K562 (cell line): ENCODE measurements around the gene LRRC59. TPM values are rescaled to one million over a fixed set of nuclear protein-coding genes. Genes with fewer than 3 reads are reported as not detected.

Source experiments
- AFF4 ChIP-seq: sonication (generic); formaldehyde crosslinking; IDR thresholded peaks from 2 replicates; pipeline ENCODE4 v1.8.0; 2023; ENCODE audit warnings: mild to moderate bottlenecking, missing genetic modification reagents
- ATF2 ChIP-seq: sonication (generic); formaldehyde crosslinking; IDR thresholded peaks from 2 replicates; pipeline ENCODE4 v1.8.1; 2022; ENCODE audit warnings: missing genetic modification reagents
- CGGBP1 ChIP-seq: fragments of 250-450 bp; sonication (Bioruptor Pico); IDR thresholded peaks from 2 replicates; pipeline ENCODE4 v1.9.0; 2021; ENCODE audit warnings: mild to moderate bottlenecking
- DACH1 ChIP-seq: fragments of 450-650 bp; IDR thresholded peaks from 2 replicates; pipeline ENCODE4 v1.6.1; 2018; ENCODE audit not compliant: partially characterized antibody
- DLX4 ChIP-seq: fragments of 250-450 bp; sonication (Bioruptor Pico); IDR thresholded peaks from 2 replicates; pipeline ENCODE4 v1.6.1; 2021; ENCODE audit warnings: mild to moderate bottlenecking
- DNMT1 ChIP-seq: fragments of 450-650 bp; IDR thresholded peaks from 2 replicates; pipeline ENCODE4 v1.6.1; 2016; ENCODE audit warnings: antibody characterized with exemption, mild to moderate bottlenecking
- EP400 ChIP-seq: fragments of 450-650 bp; IDR thresholded peaks from 2 replicates; pipeline ENCODE4 v1.6.1; 2017; ENCODE audit warnings: antibody characterized with exemption, mild to moderate bottlenecking, moderate library complexity
- GABPB2 ChIP-seq: fragments of 250-450 bp; sonication (Bioruptor Pico); conservative IDR thresholded peaks from 2 replicates; pipeline ENCODE4 v1.5.1; 2021; ENCODE audit warnings: mild to moderate bottlenecking
- HBP1 ChIP-seq: fragments of 450-650 bp; formaldehyde crosslinking; IDR thresholded peaks from 2 replicates; pipeline ENCODE4 v1.4.0; 2022; ENCODE audit warnings: missing genetic modification characterization
- NFRKB ChIP-seq: fragments of 450-650 bp; IDR thresholded peaks from 2 replicates; pipeline ENCODE4 v1.6.1; 2016; ENCODE audit warnings: low read depth
- PHF21A ChIP-seq: fragments of 450-650 bp; IDR thresholded peaks from 2 replicates; pipeline ENCODE4 v1.6.1; 2017; ENCODE audit warnings: low read depth, borderline replicate concordance
- RFX1 ChIP-seq: fragments of 450-650 bp; IDR thresholded peaks from 2 replicates; pipeline ENCODE4 v1.6.1; 2016; ENCODE audit warnings: mild to moderate bottlenecking, moderate library complexity
- SETDB1 ChIP-seq: IDR thresholded peaks from one replicate; pipeline ENCODE4 v1.6.1; 2012; ENCODE audit warnings: low read length, control low read depth, inconsistent platforms
- SNIP1 ChIP-seq: fragments of 450-650 bp; IDR thresholded peaks from 2 replicates; pipeline ENCODE4 v1.7.1; 2017; ENCODE audit warnings: low read depth, mild to moderate bottlenecking
- SRSF9 ChIP-seq: fragments of 200-400 bp; formaldehyde crosslinking; IDR thresholded peaks from 2 replicates; pipeline ENCODE4 v1.6.1; 2017; ENCODE audit warnings: low read depth, low read length, borderline replicate concordance
- TCF3 ChIP-seq: sonication (generic); formaldehyde crosslinking; IDR thresholded peaks from 2 replicates; pipeline ENCODE4 v1.4.0; 2020; ENCODE audit warnings: mild to moderate bottlenecking, missing genetic modification reagents
- ZNF146 ChIP-seq: IDR thresholded peaks from one replicate; pipeline ENCODE4 v1.6.1; 2018; ENCODE audit warnings: missing compliant biosample characterization; ENCODE audit not compliant: unreplicated experiment
- ZNF212 ChIP-seq: fragments of 450-650 bp; formaldehyde crosslinking; IDR thresholded peaks from 2 replicates; pipeline ENCODE4 v1.4.0; 2020; ENCODE audit warnings: mild to moderate bottlenecking
- ZNF395 ChIP-seq: fragments of 200-800 bp; sonication (Bioruptor generic); IDR thresholded peaks from 2 replicates; pipeline ENCODE4 v1.6.1; 2017; ENCODE audit warnings: missing genetic modification characterization, missing compliant biosample characterization
- ZNF766 ChIP-seq: fragments of 200-800 bp; sonication (Bioruptor generic); conservative IDR thresholded peaks from 2 replicates; pipeline ENCODE4 v1.6.1; 2016; ENCODE audit warnings: missing genetic modification characterization, missing compliant biosample characterization
- polyA plus RNA-seq, 8 experiments: library from polyadenylated mRNA; depleted of rRNA in 4 of 8; stranded (reverse) in 5 of 8; unstranded in 3 of 8; fragments of >200 nt; fragmentation: Nextera tagmentation in 2 of 8; fragmentation: Illumina TruSeq in 1 of 8; extraction: Ambion mirVana in 2 of 8; extraction: Trizol in 1 of 8; gene quantifications; 2 replicates each; pipeline versions ENCODE4 v1.2.1 to v1.2.3, GENCODE V29; 2011 to 2014; ENCODE audit warnings: inconsistent platforms in 1 of 8, missing spikeins in 1 of 8
- total RNA-seq, 7 experiments: library from RNA; depleted of rRNA in 6 of 7; stranded (reverse); fragments of >200 nt in 6 of 7; fragmentation: Illumina TruSeq in 2 of 7; extraction: Trizol in 2 of 7; gene quantifications; 2 replicates each; pipeline versions ENCODE4 v1.2.1 to v1.2.3, GENCODE V29; 2011 to 2021; ENCODE audit warnings: low replicate concordance in 1 of 7

Gene LRRC59
- total and polyA plus RNA-seq, 9 of the 15 experiments (the other 6 are each of a cell fraction or from before 2014, with no cell fraction given), result 27.8 to 244 (median 154) TPM

GRCh38 chr17:50372758-50373556 lies 24.4 kb downstream of the LRRC59 start, which contains the start of the genes EME1 and MRPL27 (continued):
- TF ChIP-seq ZNF395 (CRISPR knock-in tag), result no peak; the same call in 1 of the 2 replicates
- TF ChIP-seq EP400, result peak; percentile 100
- 0 out of 2 replicates have a peak, but pooled peaks have one; percentile 23 for TF ChIP-seq PHF21A
- no peak for TF ChIP-seq ZNF146
- TF ChIP-seq RFX1, result no peak
- no peak for TF ChIP-seq SETDB1
- TF ChIP-seq HBP1 (CRISPR knock-in tag), result peak; percentile 95
- TF ChIP-seq DLX4, result no peak
- TF ChIP-seq SRSF9, result no peak
- no peak for TF ChIP-seq ZNF212 (CRISPR knock-in tag)
- TF ChIP-seq CGGBP1 (CRISPR knock-in tag), result no peak
- TF ChIP-seq AFF4 (CRISPR knock-in tag), result peak; percentile 30
- TF ChIP-seq NFRKB, result peak; percentile 98
- TF ChIP-seq SNIP1, result no peak
- peak; percentile 73; the same call in 1 of the 2 replicates for TF ChIP-seq ZNF766
- no peak; the same call in 1 of the 2 replicates for TF ChIP-seq TCF3
- TF ChIP-seq ATF2 (CRISPR knock-in tag), result no peak
- TF ChIP-seq GABPB2 (CRISPR knock-in tag), result no peak
- peak; percentile 40 for TF ChIP-seq DACH1
- TF ChIP-seq DNMT1, result no peak
